ENCODE data around the gene PDHX. TPM values are rescaled to one million over a fixed set of nuclear protein-coding genes. Genes with fewer than 3 reads are reported as not detected.

PDHX gene
- total RNA-seq, 1 experiment from 2014 or later = 63.0 TPM

GRCh38 chr11:35011944-35012343, 95.5 kb downstream of the PDHX start:
- intact Hi-C loops (cut with micrococcal nuclease; ENCODE audit: unreplicated experiment) (loop anchor here (5.0 kb wide), 2 partner anchors 70 to 130 kb away; no protein-coding TSS in a partner anchor), in situ Hi-C loops (cut with HindIII; ENCODE audit: low pct_unique_long_range_greater_than_20kb, low sequenced_read_pairs) (no loop called here)
- Histone ChIP-seq H3K27ac (ENCODE audit: low read length) (peak overlapping the region; percentile 100), H3K36me3 (ENCODE audit: control insufficient read depth, insufficient read depth, low read length) (no peaks in the 10 kb centered on the region), H3K9me3 (ENCODE audit: control insufficient read depth, insufficient read depth, low read depth, low read length) (no peaks in the 10 kb centered on the region), H3K27me3 (ENCODE audit: control insufficient read depth, insufficient read depth, low read length) (no peaks in the 10 kb centered on the region), H3K4me1 (ENCODE audit: control insufficient read depth, insufficient read depth, low read length) (peaks cover 90% of the 10 kb centered on the region), H3K4me3 (ENCODE audit: low read depth in 2 of 2, low read length in 2 of 2) (no peak overlapping the region)
- CTCF ChIA-PET = interaction anchor here (0.9 kb wide), 1 partner anchor 140 kb away, joined by 3 read pairs; no protein-coding TSS in a partner anchor
- POLR2A ChIA-PET = interaction anchor here (0.6 to 0.7 kb wide), 3 partner anchors 75 to 125 kb away, joined by 4 to 5 read pairs (median 4); no protein-coding TSS in a partner anchor
- no TSS peak for BruUV-seq (replicated peaks)
- DNase-seq (ENCODE audit: low read depth, low spot score) (no peak), ATAC-seq (no peak)
- TF ChIP-seq POLR2AphosphoS5 (IDR thresholded peaks at IDR 0.05; ENCODE audit: low read depth, low read length) (no peak), TCF7L2 (IDR thresholded peaks at IDR 0.05; ENCODE audit: low read depth, low read length) (no peak), CTCF (IDR thresholded peaks at IDR 0.05) (no peak), SIN3A (IDR thresholded peaks at IDR 0.05; ENCODE audit: borderline replicate concordance, insufficient read depth, low read depth, low read length) (no peak)
- TF ChIP-seq, protein P1, sequence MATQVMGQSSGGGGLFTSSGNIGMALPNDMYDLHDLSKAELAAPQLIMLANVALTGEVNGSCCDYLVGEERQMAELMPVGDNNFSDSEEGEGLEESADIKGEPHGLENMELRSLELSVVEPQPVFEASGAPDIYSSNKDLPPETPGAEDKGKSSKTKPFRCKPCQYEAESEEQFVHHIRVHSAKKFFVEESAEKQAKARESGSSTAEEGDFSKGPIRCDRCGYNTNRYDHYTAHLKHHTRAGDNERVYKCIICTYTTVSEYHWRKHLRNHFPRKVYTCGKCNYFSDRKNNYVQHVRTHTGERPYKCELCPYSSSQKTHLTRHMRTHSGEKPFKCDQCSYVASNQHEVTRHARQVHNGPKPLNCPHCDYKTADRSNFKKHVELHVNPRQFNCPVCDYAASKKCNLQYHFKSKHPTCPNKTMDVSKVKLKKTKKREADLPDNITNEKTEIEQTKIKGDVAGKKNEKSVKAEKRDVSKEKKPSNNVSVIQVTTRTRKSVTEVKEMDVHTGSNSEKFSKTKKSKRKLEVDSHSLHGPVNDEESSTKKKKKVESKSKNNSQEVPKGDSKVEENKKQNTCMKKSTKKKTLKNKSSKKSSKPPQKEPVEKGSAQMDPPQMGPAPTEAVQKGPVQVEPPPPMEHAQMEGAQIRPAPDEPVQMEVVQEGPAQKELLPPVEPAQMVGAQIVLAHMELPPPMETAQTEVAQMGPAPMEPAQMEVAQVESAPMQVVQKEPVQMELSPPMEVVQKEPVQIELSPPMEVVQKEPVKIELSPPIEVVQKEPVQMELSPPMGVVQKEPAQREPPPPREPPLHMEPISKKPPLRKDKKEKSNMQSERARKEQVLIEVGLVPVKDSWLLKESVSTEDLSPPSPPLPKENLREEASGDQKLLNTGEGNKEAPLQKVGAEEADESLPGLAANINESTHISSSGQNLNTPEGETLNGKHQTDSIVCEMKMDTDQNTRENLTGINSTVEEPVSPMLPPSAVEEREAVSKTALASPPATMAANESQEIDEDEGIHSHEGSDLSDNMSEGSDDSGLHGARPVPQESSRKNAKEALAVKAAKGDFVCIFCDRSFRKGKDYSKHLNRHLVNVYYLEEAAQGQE (IDR thresholded peaks at IDR 0.05; ENCODE audit: insufficient read depth in 1 of 2, low read depth in 2 of 2, low read length in 1 of 2) = no peak

- H3K4me1 ChIP-seq (ENCODE audit: control insufficient read depth, insufficient read depth, low read length) = peaks cover 91% of the 10 kb centered on the region
- no peaks in the 10 kb centered on the region for H3K27me3 ChIP-seq (ENCODE audit: control insufficient read depth, insufficient read depth, low read length)
- no peak overlapping the region for H3K4me3 ChIP-seq (ENCODE audit: low read depth in 2 of 2, low read length in 2 of 2)
- POLR2A ChIA-PET = interaction anchor here (0.6 to 1.1 kb wide), 5 partner anchors 19 to 132 kb away, joined by 4 to 26 read pairs (median 7); no protein-coding TSS in a partner anchor
- H3K27ac ChIP-seq (ENCODE audit: low read length) = peak overlapping the region; percentile 100
- intact Hi-C loops (cut with micrococcal nuclease; ENCODE audit: unreplicated experiment) = loop anchor here (5.0 kb wide), 2 partner anchors 70 to 130 kb away; no protein-coding TSS in a partner anchor
- no peaks in the 10 kb centered on the region for H3K9me3 ChIP-seq (ENCODE audit: control insufficient read depth, insufficient read depth, low read depth, low read length)
- CTCF ChIA-PET = interaction anchor here (0.7 kb wide), 1 partner anchor 15 kb away, joined by 4 read pairs; no protein-coding TSS in a partner anchor
- TF ChIP-seq TCF7L2 (IDR thresholded peaks at IDR 0.05; ENCODE audit: low read depth, low read length) (no peak), CTCF (IDR thresholded peaks at IDR 0.05) (no peak)
- DNase-seq (ENCODE audit: low read depth, low spot score) (no peak), ATAC-seq (no peak)
- H3K36me3 ChIP-seq (ENCODE audit: control insufficient read depth, insufficient read depth, low read length) = no peaks in the 10 kb centered on the region
- no TSS peak for BruUV-seq (replicated peaks)
- in situ Hi-C loops (cut with HindIII; ENCODE audit: low pct_unique_long_range_greater_than_20kb, low sequenced_read_pairs) = no loop called here
Observed at GRCh38 chr11:35012467-35013191, 96.2 kb downstream of the PDHX start.

Data from Panc1 (cell line).